ENCODE measurements around the gene ZNF774.

- TF ChIP-seq CTCF (IDR thresholded peaks at IDR 0.05) (no peak), POLR2A (IDR thresholded peaks at IDR 0.05) (no peak)
Measured at GRCh38 chr15:90344662-90345061, 7.4 kb upstream of the ZNF774 start.

Data from ovary (tissue), 3 donors.